ENCODE measurements around the gene HOXA7.

HOXA7 gene

DNA sequence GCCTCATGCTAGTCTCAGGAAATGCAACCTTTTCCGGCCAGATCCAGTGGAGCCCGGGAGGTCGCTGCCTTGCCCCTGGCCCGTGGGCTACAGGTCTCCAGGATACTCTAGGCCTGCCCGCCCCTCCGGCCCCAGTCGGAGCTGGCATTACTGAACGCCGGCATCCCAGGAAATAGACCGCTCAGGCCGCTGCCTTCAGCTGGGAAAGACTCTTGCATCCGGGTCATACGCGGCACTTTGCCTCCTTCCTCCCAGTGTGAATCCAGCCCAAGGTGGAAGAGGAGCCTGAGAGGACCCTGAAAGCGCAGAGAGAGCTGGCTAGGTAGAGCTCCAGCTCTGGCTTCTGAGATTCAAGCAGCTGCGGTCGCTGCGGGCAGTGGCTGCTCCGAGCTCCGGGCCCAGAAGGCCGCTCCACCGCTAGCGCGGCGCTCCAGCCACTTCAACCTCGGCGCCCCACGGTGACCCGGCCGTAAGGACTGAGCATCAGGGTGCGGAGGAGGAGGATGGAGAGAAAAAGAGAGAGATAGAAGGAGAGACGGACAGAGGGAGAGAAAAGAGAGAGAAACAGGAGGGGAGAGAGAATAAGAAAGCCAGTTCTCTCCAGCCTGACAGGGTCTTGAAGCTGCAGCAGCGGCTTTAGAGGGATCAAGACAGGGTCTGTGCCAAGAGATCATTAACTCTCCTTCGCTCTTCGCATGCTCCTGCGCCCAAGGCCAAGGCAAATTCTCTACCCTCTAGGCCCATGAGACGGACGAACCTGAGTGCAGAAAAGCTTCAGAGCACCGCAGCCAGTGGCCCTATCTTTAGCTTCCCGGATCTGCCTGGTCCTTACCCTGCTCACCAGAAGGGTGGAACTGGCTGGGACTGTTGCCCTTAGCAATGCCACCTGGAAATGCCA, 19.4 kb upstream of the HOXA7 start:
- Histone ChIP-seq H3K4me3 (ENCODE audit: low read depth, low read length) (no peak overlapping the region), H3K36me3 (replicated peaks) (no peaks in the 10 kb centered on the region), H3K27ac (no peak overlapping the region), H3K27me3 (replicated peaks) (peaks cover 96% of the 10 kb centered on the region)
- TF ChIP-seq, protein P1, sequence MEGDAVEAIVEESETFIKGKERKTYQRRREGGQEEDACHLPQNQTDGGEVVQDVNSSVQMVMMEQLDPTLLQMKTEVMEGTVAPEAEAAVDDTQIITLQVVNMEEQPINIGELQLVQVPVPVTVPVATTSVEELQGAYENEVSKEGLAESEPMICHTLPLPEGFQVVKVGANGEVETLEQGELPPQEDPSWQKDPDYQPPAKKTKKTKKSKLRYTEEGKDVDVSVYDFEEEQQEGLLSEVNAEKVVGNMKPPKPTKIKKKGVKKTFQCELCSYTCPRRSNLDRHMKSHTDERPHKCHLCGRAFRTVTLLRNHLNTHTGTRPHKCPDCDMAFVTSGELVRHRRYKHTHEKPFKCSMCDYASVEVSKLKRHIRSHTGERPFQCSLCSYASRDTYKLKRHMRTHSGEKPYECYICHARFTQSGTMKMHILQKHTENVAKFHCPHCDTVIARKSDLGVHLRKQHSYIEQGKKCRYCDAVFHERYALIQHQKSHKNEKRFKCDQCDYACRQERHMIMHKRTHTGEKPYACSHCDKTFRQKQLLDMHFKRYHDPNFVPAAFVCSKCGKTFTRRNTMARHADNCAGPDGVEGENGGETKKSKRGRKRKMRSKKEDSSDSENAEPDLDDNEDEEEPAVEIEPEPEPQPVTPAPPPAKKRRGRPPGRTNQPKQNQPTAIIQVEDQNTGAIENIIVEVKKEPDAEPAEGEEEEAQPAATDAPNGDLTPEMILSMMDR (IDR thresholded peaks at IDR 0.05; ENCODE audit: low read depth, low read length, missing control alignments): no peak
- in situ Hi-C loops (cut with HindIII; ENCODE audit: low pct_ligation_motif_present, low sequenced_read_pairs): no loop called here
- no peak for DNase-seq

DNA sequence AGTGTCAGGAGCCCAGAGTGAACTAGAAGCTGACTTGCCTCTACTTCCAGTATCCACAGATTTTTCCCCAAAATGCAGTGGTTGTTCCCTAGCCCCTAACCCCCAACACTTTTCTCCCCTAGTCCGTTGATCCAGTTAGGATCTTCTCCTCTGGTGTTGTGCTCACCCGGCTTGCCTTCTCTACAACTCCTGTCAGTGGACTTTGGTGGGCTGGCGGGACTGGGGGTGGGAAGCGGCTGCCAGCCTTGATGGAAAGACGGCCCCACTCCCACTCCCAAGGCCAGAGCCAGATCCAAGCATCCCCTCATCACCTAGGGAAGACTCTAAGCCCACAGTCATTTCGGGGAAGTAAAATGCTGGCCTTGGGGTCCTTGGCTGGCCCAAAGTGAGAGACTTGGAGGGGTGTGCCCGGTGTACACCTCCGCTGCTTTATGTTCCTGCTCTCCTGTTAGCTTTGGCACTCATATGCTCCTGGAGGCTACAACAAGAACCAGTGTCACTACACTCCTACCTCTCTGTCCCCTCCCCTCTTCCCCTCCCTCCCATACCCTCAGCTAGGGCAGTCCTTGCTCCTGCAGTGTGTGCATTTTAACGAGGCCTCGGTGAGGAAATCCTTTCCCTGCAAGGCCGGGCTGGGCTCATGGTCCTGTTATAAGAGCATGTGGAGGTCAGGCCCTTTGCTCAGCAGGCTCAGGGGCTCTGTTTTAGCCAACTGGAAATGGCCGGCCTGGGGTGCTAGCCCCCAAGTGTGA, 18.6 kb upstream of the HOXA7 start:
- in situ Hi-C loops (cut with HindIII; ENCODE audit: low pct_ligation_motif_present, low sequenced_read_pairs): no loop called here
- TF ChIP-seq, protein P1 (IDR thresholded peaks at IDR 0.05; ENCODE audit: low read depth, low read length, missing control alignments): no peak
- H3K27ac ChIP-seq: no peak overlapping the region
- H3K4me3 ChIP-seq (ENCODE audit: low read depth, low read length): no peak overlapping the region
- H3K27me3 ChIP-seq (replicated peaks): peaks cover 96% of the 10 kb centered on the region
- DNase-seq: no peak
- no peaks in the 10 kb centered on the region for H3K36me3 ChIP-seq (replicated peaks)

DNA sequence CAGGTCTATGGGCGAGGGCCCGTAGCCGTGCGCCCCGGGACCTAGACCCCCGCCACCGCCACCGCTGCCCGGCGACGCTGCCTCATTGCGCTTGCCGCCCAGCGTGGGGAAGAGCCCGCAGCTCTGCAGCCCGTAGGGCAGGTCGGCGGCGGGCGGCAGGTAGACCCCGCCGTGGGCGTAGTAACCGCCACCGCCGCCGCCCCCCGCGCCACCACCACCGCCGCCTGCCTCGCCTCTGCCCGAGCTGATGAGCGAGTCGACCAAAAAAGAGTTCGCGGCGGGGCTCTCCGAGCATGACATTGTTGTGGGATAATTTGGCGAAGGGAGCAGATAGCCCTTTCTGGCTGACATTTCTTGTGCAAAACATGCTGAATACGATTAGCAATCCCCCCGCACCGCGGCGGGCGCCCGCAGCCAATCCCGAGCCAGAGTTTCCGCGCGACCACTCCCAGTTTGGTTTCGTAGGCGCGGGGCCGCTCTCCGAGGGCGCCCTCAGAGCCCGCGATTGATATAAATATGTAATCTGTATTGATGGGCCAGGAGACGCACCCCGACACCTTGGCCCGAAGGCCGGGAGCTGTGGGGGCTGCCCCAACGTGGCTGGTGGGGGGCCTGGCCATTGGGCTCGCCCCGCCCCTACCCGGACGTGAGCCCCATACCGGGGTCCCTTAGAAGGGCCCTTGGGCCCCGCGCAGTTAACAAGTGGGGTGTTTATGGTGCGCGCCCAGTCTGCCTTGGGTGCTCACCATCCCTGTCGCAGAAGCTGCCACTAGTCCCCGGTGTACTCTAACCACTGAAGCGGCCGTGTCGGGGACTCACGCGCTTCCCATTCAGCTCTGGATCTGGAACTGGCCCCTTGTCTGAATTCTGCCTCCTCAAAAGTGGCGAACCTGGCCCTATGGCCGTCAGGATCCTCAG, 17.7 kb upstream of the HOXA7 start, which contains the start of gene HOXA10:
TSS of gene HOXA10 (minus strand) at position 365 of the 918 bp plus-strand sequence. CDS start at position 351, 14 bp downstream.
- H3K27ac ChIP-seq: no peak within 1 kb of the TSS
- in situ Hi-C loops (cut with HindIII; ENCODE audit: low pct_ligation_motif_present, low sequenced_read_pairs): no loop called here
- peaks cover 96% of the 10 kb centered on the region for H3K27me3 ChIP-seq (replicated peaks)
- H3K36me3 ChIP-seq (replicated peaks): no peaks in the 10 kb centered on the region
- TF ChIP-seq, protein P1 (IDR thresholded peaks at IDR 0.05; ENCODE audit: low read depth, low read length, missing control alignments): no peak
- DNase-seq: no peak
- H3K4me3 ChIP-seq (ENCODE audit: low read depth, low read length): no peak within 1 kb of the TSS

DNA sequence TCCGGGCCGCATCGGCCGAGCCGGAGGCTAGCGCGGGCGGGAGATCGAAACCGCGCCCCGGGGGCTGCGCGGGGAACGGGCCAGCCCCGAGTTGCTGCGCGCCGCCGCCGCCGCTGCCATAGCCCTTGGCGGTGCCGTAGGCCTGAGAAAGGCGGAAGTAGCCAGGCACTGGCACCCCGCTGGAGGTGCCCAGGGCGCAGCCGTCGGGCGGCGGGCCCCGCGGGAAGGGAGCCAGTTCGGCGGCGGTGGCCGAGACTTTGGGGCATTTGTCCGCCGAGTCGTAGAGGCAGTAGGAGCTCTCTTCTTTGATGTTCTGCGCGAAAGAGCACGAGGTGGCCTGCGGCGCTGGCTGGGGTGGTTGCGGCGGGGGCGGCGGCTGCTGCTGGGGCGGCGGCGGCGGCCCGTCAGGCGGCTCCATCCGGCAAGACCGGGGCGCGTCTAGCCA, 17.1 kb upstream of the HOXA7 start:
- no peak overlapping the region for H3K4me3 ChIP-seq (ENCODE audit: low read depth, low read length)
- in situ Hi-C loops (cut with HindIII; ENCODE audit: low pct_ligation_motif_present, low sequenced_read_pairs): no loop called here
- H3K36me3 ChIP-seq (replicated peaks): no peaks in the 10 kb centered on the region
- no peak overlapping the region for H3K27ac ChIP-seq
- TF ChIP-seq, protein P1 (IDR thresholded peaks at IDR 0.05; ENCODE audit: low read depth, low read length, missing control alignments): no peak
- H3K27me3 ChIP-seq (replicated peaks): peaks cover 97% of the 10 kb centered on the region
- no peak for DNase-seq

DNA sequence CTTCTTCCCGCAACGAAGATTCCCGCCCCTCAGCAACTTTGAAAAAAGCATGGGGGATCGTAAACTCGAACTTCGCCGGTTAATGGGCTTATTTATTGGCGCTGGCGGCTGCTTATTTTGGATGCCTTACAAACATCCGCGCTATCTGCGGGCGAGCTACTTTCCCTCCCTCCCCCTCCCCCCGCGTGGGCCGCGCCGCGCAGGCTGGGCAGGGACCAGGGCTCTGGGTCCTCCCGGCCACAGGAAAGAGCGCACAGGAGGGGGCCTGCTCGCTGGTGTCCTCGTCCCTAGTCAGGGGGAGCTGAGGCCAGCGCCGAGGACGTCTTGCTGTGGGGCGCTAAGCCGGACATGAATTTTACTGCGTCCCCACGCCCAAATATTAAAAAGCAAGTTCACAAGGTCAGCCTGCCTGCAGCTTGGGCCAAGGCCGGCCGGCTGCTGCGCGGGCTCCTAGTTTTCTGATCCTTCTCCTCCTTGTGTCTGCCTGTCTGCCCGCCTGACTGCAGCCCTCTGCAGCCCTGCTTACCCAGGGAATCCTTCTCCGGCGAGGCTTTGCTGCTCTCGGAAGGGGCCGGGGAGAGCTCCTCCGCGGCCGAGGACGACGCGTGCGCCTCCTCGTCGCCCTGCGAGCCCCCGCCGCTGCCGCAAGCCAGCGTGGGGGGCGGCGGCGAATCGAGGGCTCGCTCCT, 16.5 kb upstream of the HOXA7 start:
- H3K27me3 ChIP-seq (replicated peaks): peaks cover 98% of the 10 kb centered on the region
- no peak overlapping the region for H3K27ac ChIP-seq
- no peaks in the 10 kb centered on the region for H3K36me3 ChIP-seq (replicated peaks)
- TF ChIP-seq, protein P1 (IDR thresholded peaks at IDR 0.05; ENCODE audit: low read depth, low read length, missing control alignments): no peak
- no peak overlapping the region for H3K4me3 ChIP-seq (ENCODE audit: low read depth, low read length)
- in situ Hi-C loops (cut with HindIII; ENCODE audit: low pct_ligation_motif_present, low sequenced_read_pairs): no loop called here
- DNase-seq: no peak

Measured in brain microvascular endothelial cell (primary cell).